GM21529 (cell line): ENCODE measurements around the gene RNASEH2B.

Experiments
- ATAC-seq: cut with Tn5 transposase; IDR thresholded peaks from one replicate; pipeline ENCODE4 v1.9.1; 2021; ENCODE audit not compliant: unreplicated experiment

Gene RNASEH2B

DNA sequence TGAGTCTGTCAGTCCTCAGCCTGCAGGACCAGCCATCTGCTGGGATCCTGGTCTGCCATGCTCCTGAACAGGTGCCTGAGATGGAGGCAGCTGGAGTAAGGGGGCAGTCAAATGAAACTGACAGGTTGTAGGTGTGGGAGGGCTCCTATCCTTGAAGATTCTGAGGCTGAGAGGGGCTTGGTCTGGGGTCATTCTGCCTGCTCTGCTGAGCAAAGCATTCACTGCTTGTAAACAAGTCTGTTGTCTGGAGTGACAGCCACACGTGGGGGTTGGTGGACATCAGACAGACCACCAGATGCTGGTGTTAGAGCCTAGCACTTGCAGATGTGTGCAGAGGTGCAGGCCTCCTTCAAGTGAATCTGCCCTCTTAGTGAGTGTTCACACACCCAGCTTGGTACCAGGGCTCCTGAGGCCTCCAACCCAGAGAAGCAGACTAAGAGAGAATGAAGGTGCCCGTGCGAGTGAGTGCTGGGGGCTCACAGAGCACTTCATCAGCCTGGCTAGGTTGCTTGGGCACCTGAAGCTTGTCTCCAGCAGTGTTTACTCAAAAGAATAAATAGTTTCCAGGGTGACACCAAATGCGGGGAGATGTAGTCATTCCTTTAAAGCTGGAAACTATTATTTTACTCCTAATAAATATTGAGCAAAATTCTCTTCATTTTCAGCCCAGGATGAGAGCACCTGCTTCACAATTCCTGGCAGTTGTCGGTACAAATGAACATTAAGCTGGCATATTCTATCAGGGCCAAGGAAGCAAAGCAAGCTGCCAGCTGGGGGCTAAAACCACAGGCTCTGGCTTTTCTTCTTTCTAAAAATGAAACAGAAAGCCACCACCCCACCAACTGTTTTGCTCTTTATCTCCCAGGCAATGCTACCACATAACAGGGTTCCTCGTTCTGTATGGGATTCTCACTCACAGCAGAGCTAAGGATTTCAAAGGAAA lies 82.3 kb downstream of the RNASEH2B start:
- ATAC-seq, result peak; percentile 79

DNA sequence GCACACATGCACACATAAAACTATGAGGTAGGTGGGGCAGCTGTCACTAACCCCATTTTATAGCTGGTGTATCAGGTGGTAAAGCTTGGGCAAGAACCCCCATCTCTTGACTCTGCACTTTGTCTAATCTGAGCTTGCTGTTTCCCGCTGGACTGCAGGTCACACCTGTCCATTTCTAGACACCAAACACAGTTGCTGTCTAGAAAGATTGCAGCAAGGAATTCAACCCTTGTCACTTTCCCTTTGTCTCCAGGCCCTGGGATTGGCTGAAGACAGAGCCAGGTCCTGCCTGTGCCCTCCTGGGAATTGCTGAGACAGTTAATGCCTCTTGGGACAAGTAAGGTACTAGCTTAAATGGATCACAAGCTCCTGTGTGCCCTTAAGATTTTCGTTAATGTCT lies 83.8 kb downstream of the RNASEH2B start:
- ATAC-seq, result no peak

DNA sequence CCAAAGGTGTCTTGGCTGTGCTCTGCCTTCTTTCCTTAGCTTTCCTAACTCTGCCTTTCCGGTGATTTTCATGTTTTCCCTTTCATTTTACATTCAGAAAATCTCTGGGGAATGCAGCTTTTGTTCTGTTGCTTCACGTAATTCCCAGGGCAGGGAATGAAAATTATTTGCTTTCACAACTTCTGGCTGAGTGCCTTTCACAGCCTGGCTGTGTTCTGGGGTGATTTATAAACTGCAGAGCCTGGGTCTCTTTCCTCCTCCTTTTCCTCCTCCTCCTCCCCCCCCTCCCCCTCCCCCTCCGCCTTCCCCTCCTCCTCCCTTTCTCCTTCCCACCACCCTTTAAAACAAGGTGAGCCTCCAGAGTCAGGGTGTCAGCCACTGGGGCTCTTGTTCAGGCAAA lies 84.3 kb downstream of the RNASEH2B start:
- ATAC-seq, result no peak

DNA sequence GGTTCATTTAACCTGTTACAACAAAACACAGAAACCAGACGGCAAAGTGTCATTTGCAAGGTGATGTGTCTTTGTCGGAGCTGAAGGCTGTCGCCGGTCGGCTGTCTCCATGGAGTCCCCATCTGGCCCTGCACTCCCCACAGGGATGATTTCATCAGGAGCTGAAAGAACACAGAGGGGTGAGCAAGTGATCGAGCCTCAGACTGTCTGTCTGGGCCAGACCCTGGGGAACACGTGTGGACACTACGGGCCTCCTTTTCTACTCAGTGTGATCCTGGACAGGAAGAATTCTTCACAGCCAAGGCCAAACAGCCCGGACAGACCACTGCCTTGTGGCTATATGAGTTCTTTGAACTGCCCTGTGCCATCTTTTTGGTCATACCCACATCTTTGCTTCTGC lies 85.1 kb downstream of the RNASEH2B start:
- ATAC-seq, result no peak

DNA sequence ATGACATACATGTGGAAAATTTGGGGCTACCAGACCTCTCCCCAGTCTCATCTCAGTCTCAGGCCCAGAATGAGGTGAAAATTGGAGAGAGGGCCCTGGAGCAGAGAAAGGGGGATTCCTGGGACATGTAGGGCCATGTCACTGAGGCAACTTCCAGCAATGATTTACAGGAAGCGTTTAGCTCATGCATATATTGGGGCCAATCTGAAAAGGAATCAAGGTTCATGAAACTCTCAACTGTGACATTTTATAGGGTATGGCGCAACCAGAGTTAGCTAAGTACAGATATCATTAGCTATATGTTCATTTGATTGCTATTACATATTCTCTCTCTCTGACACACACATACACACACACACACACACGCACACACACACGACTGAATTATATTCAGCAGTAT lies 86.3 kb downstream of the RNASEH2B start:
- no peak for ATAC-seq

DNA sequence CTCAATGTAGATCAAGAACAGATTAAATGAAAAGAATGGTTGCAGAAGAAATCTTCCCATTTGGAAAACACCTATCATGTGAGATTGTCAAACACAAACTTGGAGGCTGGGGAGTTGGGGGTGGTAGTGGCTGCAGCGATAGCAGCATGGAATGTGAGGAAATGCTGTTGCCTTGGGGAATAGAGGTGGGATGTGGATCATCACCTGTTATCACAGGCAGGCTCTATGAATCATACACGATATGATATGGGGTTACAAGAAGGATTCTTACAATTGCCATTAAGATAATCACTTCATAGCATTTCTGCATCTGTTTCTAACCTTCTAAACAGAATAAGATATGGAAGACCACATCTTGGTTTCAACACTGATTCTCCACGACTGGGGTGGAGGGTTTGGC lies 88.7 kb downstream of the RNASEH2B start:
- ATAC-seq, result no peak

DNA sequence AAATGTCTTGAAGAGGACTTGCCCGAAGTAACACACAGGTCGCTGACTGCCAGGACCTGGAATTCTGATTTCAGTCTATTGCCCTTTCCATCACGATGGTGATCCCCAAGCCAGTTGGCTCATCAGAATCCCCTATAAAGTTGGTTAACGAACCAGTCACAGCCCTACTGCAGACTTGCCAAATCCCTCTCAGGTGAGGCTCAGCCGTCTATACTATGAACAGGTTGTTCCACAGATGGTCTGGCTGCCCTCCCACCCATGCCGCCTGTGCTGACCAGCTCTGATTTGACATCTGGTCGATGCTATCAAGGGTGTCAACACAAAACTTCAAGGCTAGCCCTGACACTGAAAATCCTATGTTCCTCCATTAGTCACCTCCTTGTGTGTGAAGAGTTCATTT lies 90.0 kb downstream of the RNASEH2B start:
- ATAC-seq, result no peak

DNA sequence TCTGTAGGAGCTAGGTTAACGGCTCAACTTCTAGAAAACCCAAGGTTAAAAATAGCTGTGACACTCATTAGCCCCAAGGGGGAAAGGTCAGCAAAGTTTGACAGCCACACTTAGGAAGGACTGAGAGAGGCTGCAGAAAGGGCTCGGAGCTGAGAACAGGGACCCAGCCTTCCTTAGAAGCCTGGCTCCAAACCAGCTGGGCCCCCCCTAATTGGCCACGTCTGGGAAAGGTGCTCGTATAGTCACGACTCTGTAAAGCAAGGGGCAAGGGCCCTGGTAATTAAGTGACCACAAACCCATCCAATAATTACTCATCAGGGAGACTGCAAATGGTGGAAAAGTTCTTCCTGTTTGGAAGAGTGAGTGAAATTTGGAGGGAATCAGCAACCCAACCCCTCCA lies 90.5 kb downstream of the RNASEH2B start:
- ATAC-seq, result no peak

DNA sequence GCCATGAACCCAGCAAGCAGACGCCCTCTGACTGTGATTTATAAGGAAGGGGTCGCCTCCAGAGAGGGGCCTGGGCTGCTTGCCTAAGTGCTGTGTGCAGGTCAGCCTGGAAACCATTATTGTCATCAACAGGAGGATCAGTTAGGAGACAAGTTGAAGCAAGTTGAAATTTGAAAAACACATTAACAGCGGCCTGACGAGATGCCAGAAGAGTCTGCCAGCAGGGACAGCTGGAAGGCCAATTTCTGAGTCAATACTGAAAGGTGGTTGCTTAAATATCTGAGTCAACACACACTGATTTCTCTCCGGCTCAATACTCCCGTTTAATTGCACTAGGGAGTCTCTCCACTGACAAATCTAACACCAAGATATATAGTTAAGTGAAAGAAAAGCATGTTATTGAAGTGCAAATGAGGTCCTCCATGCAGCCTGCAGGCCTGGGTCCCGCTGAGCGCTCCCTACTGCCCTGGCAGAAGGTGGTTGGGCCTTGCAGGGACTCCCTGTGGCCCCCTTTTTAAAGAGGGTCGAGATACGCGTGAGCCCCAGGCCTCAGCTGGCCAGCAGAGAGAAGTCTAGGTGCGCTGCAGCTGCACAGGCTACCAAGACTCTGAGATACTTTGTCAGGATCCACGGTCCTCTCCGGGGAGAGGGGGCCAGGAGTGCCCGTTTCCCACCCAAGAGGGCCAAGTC lies 91.1 kb downstream of the RNASEH2B start:
- no peak for ATAC-seq

DNA sequence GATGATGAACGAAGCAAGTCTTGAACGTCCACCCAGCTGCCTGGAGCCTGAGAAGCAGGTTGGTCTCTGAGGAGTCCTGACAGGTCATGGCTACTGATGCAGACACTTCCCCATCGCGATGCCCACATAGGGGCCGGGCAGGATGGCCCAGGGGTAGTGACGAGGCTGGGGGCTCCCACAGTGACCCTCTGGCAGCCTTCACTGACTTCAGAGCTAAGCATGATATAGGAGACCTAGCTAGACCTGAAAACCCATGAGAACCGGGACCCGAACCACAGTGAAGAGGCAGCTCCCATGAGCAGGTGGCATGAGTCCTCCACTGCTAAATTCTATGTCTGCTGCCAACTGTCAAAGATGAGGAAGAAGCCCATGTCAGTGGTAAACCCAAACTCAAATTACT lies 91.7 kb downstream of the RNASEH2B start:
- ATAC-seq, result no peak

DNA sequence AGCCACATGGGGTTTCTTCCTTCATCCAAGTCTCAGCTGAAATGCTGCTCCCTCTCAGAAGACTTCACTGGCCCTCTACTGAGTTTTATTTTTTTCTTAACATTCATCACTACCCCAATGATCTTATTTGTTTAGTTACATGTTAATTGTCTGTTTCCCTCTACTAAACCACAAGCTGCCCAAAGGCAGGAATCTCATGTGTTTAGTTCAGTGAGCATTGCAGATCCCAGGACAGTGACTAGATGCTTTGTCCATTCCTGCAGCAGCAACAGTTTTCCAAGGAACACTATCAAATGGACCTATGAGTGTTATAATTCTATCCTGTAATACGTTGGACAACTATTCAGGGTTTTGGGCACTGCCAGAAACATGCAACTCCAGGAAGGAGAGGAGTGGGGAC lies 93.1 kb downstream of the RNASEH2B start:
- no peak for ATAC-seq

DNA sequence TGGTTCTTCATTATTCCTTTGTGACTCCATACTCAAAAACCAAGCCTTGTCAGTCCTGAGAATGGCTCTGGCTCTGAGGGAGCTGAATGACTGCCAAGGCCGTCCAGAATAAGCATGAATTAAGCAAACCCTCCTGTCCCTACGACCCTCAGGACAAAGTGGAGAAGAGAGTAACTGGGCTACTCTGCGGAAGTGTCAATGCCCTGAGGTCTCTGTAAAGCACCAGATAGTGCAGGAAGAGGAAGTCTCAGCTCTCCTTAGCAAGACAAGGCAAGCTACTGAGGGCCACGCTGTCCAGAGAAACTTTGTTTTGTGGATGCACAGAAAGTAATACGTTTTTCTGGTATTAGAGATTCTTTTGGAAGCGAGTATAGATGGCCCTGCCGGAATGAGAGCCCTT lies 94.1 kb downstream of the RNASEH2B start:
- no peak for ATAC-seq

DNA sequence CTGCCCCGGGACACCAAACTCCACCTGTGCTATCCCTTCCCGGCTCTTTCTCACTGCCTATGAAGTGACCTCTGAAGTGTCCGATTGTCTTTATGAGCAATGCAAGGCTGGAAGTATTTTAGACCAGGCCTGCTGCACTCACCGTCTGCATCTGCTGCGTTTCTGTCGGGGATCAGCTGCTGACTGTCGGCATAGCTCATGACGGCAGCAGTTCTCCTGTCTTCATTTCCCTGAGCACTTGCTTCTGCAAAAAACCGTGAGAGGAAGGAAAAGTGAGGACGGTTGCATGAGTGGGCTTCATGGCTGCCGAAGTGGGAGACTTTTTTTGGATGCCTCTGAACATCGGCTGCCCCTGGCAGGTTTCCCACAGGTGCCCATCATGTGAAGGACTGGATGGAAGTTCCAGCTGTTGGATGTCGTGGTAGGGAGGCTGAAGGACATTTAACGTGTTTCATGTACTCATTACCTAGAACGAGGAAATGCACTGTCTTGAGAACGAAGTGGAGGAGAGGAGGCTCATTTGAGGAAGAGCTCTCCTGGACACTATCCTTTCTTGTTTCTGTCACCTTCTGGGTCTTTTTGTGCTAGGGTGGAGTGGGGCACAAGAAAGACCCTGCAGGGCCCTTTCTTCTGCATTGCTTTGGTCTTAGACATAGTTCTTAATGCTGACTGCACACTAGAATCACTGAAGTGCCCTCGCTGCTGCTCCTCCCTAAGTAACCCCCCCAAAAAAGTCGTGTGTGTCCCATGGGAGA lies 94.7 kb downstream of the RNASEH2B start:
- no peak for ATAC-seq

DNA sequence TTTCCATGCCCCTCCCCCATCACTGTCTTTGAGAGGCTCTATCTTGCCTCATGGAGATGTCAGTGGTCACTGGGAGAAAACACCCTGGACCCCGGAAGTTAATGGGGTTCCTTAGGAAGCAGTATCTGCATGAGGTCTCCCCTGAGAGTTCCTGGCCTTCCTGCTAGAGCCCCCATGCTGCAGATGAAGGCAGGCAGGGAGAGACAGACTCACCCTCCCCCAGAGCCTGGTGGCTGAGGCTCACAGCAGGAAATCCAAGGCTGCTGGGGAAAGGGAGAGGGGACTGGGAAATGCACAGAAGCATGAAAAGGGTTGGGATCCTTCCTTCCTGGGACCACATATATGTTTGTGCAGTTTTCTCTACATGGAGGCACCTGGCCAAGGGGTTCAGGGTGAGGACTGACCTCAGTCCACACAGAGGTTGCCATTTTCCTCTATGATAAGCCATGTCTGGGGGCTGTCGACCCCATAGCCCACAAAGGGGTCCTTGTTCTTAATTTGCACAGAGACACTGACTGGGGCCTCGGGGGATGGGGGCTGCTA lies 95.4 kb downstream of the RNASEH2B start:
- ATAC-seq, result no peak

DNA sequence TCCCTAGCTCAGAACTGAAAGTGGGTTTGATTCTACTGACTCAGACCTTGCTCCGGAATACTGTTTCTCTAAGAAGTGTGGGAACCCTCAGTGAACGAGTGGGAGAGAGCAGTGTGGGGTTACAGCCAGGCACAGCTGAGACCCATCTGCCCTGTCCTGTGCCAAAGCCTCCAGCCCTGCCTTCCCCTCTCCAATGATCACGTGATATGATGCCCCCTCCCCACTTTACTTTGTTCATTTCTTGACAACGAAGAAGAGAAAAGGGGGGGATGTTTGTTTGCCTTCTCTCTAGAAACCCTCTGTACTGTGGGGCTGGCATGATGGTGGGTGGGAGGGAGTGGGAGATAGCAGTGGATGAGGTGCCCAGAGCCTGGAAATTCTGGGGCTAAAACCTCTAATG lies 96.0 kb downstream of the RNASEH2B start:
- ATAC-seq, result no peak
